Measurements from ENCODE around the gene TMPRSS11A.

DNA sequence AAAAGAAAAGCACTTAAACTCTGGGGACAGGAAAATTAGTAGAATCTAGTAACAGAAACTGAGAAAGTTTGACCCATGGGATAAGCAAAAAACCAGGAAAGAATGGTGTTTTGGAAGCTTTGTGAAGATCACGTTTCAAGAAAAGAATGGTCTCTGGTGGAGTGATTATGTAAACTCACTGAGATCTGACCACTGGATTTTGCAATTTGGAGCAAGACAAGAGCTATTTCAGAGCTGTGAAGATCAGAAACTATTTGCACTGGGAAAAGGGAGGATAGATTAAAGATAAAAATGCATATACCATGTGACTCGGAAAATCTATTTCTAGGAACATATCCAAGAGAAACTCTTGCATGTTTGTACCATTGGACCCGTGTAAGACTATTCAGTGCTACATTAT lies 83.8 kb downstream of the TMPRSS11A start:
- TF ChIP-seq, protein P1, sequence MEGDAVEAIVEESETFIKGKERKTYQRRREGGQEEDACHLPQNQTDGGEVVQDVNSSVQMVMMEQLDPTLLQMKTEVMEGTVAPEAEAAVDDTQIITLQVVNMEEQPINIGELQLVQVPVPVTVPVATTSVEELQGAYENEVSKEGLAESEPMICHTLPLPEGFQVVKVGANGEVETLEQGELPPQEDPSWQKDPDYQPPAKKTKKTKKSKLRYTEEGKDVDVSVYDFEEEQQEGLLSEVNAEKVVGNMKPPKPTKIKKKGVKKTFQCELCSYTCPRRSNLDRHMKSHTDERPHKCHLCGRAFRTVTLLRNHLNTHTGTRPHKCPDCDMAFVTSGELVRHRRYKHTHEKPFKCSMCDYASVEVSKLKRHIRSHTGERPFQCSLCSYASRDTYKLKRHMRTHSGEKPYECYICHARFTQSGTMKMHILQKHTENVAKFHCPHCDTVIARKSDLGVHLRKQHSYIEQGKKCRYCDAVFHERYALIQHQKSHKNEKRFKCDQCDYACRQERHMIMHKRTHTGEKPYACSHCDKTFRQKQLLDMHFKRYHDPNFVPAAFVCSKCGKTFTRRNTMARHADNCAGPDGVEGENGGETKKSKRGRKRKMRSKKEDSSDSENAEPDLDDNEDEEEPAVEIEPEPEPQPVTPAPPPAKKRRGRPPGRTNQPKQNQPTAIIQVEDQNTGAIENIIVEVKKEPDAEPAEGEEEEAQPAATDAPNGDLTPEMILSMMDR (IDR thresholded peaks at IDR 0.05; ENCODE audit: extremely low read depth in 1 of 2, insufficient read depth in 1 of 2, low read depth in 1 of 2, low read length in 2 of 2): no peak
- TF ChIP-seq POLR2A (IDR thresholded peaks at IDR 0.05; ENCODE audit: low read depth, low read length) (no peak), EZH2 (IDR thresholded peaks at IDR 0.05; ENCODE audit: borderline replicate concordance, low read depth, low read length, severe bottlenecking) (no peak), POLR2AphosphoS5 (IDR thresholded peaks at IDR 0.05; ENCODE audit: insufficient read depth, low read depth, low read length) (no peak), JUN (IDR thresholded peaks at IDR 0.05; ENCODE audit: borderline replicate concordance, insufficient read depth, insufficient read length, low read depth) (no peak), MYC (IDR thresholded peaks at IDR 0.05; ENCODE audit: low read depth, low read length) (no peak), FOS (IDR thresholded peaks at IDR 0.05; ENCODE audit: borderline replicate concordance, insufficient read depth, low read length) (no peak)
- TF ChIP-seq, protein P2, sequence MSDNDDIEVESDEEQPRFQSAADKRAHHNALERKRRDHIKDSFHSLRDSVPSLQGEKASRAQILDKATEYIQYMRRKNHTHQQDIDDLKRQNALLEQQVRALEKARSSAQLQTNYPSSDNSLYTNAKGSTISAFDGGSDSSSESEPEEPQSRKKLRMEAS (IDR thresholded peaks at IDR 0.05; ENCODE audit: insufficient read depth, insufficient read length): no peak

Data from endothelial cell of umbilical vein (primary cell).